ENCODE data around the gene RPS6KA1.
A peak's percentile ranks its signal among the peaks of the same experiment; 100 is the strongest.
"Not testable (repeated sequence)": the region's sequence is repeated elsewhere in the genome, so short reads cannot be mapped to it uniquely, and the experiment has no call there.

The RPS6KA1 gene

DNA sequence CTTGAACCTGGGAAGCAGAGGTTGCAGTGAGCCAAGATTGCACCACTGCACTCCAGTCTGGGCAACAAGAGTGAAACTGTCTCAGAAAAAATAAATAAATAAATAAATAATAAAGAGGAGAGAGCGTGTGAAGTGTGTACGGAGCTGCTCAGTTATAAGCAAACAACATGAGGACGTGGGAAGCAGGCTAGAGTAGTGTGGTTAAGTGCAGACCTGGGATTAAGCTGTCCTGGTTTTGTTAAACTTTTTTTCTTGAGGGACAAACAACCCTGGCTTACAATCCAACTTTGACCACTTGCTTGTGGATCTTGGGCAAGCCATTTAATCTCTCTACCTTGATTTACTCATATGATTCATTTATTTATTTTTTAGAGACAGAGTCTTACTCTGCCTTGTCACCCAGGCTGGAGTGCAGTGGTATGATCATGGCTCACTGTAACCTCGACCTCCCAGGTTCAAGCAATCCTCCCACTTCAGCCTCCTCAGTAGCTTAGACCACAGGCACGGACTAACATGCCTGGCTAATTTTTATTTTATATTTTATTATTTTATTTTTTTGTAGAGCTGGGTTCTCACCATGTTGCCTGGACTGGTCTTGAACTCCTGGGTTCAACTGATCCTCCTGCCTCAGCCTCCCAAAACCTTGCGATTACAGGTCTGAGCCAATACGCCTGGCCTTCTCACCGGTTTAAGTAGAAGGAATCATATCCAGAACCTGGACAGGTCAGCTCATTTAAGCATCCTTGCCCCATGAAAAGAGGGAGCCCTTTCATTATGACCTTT, 52.7 kb downstream of the RPS6KA1 start:
- Histone ChIP-seq H3K27ac (replicated peaks) (peak overlapping the region; percentile 66), H3K4me3 (replicated peaks; ENCODE audit: insufficient read depth, low read length) (no peak overlapping the region), H3K27me3 (ENCODE audit: insufficient read depth, poor library complexity, severe bottlenecking) (no peaks in the 10 kb centered on the region)
- TF ChIP-seq, protein P1, sequence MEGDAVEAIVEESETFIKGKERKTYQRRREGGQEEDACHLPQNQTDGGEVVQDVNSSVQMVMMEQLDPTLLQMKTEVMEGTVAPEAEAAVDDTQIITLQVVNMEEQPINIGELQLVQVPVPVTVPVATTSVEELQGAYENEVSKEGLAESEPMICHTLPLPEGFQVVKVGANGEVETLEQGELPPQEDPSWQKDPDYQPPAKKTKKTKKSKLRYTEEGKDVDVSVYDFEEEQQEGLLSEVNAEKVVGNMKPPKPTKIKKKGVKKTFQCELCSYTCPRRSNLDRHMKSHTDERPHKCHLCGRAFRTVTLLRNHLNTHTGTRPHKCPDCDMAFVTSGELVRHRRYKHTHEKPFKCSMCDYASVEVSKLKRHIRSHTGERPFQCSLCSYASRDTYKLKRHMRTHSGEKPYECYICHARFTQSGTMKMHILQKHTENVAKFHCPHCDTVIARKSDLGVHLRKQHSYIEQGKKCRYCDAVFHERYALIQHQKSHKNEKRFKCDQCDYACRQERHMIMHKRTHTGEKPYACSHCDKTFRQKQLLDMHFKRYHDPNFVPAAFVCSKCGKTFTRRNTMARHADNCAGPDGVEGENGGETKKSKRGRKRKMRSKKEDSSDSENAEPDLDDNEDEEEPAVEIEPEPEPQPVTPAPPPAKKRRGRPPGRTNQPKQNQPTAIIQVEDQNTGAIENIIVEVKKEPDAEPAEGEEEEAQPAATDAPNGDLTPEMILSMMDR (IDR thresholded peaks at IDR 0.05; ENCODE audit: insufficient read depth, low read length): no peak
- no peak for TF ChIP-seq GABPA (IDR thresholded peaks at IDR 0.05; ENCODE audit: low read depth)
- TF ChIP-seq SPI1 (IDR thresholded peaks at IDR 0.05; ENCODE audit: borderline replicate concordance, low read depth): no peak
- TF ChIP-seq, protein P2, sequence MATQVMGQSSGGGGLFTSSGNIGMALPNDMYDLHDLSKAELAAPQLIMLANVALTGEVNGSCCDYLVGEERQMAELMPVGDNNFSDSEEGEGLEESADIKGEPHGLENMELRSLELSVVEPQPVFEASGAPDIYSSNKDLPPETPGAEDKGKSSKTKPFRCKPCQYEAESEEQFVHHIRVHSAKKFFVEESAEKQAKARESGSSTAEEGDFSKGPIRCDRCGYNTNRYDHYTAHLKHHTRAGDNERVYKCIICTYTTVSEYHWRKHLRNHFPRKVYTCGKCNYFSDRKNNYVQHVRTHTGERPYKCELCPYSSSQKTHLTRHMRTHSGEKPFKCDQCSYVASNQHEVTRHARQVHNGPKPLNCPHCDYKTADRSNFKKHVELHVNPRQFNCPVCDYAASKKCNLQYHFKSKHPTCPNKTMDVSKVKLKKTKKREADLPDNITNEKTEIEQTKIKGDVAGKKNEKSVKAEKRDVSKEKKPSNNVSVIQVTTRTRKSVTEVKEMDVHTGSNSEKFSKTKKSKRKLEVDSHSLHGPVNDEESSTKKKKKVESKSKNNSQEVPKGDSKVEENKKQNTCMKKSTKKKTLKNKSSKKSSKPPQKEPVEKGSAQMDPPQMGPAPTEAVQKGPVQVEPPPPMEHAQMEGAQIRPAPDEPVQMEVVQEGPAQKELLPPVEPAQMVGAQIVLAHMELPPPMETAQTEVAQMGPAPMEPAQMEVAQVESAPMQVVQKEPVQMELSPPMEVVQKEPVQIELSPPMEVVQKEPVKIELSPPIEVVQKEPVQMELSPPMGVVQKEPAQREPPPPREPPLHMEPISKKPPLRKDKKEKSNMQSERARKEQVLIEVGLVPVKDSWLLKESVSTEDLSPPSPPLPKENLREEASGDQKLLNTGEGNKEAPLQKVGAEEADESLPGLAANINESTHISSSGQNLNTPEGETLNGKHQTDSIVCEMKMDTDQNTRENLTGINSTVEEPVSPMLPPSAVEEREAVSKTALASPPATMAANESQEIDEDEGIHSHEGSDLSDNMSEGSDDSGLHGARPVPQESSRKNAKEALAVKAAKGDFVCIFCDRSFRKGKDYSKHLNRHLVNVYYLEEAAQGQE (IDR thresholded peaks at IDR 0.05; ENCODE audit: insufficient replicate concordance, low read depth): no peak
- TF ChIP-seq POLR2AphosphoS5 (IDR thresholded peaks at IDR 0.05; ENCODE audit: low read depth): no peak
- DNase-seq (ENCODE audit: low read depth in 1 of 2, low spot score in 1 of 2): no peak

GRCh38 chr1:26582836-26583460, 53.4 kb downstream of the RPS6KA1 start:
- Histone ChIP-seq H3K27ac (replicated peaks) (peak overlapping the region; percentile 66), H3K27me3 (ENCODE audit: insufficient read depth, poor library complexity, severe bottlenecking) (no peaks in the 10 kb centered on the region), H3K4me3 (replicated peaks; ENCODE audit: insufficient read depth, low read length) (no peak overlapping the region)
- TF ChIP-seq, protein P2 (IDR thresholded peaks at IDR 0.05; ENCODE audit: insufficient replicate concordance, low read depth): no peak
- TF ChIP-seq, protein P1 (IDR thresholded peaks at IDR 0.05; ENCODE audit: insufficient read depth, low read length): no peak
- TF ChIP-seq GABPA (IDR thresholded peaks at IDR 0.05; ENCODE audit: low read depth): no peak
- TF ChIP-seq SPI1 (IDR thresholded peaks at IDR 0.05; ENCODE audit: borderline replicate concordance, low read depth): no peak
- peak in 1 of 2 experiments; percentile 88 for DNase-seq (ENCODE audit: low read depth in 1 of 2, low spot score in 1 of 2)

- peak in 1 of 2 experiments; percentile 32 for DNase-seq (ENCODE audit: low read depth in 1 of 2, low spot score in 1 of 2)
- H3K4me3 ChIP-seq (replicated peaks; ENCODE audit: insufficient read depth, low read length): no peak overlapping the region
- H3K27me3 ChIP-seq (ENCODE audit: insufficient read depth, poor library complexity, severe bottlenecking): no peaks in the 10 kb centered on the region
- H3K27ac ChIP-seq (replicated peaks): peak overlapping the region; percentile 66
- TF ChIP-seq POLR2AphosphoS5 (IDR thresholded peaks at IDR 0.05; ENCODE audit: low read depth) (no peak), GABPA (IDR thresholded peaks at IDR 0.05; ENCODE audit: low read depth) (no peak), SPI1 (IDR thresholded peaks at IDR 0.05; ENCODE audit: borderline replicate concordance, low read depth) (no peak)
- TF ChIP-seq, protein P1 (IDR thresholded peaks at IDR 0.05; ENCODE audit: insufficient read depth, low read length): no peak
- TF ChIP-seq, protein P2 (IDR thresholded peaks at IDR 0.05; ENCODE audit: insufficient replicate concordance, low read depth): no peak
These were observed 54.3 kb downstream of the RPS6KA1 start for GRCh38 chr1:26583646-26584485.

GRCh38 chr1:26584588-26584987, 55.0 kb downstream of the RPS6KA1 start:
- not testable (repeated sequence) for DNase-seq (ENCODE audit: low read depth in 1 of 2, low spot score in 1 of 2); H3K27me3 ChIP-seq (ENCODE audit: insufficient read depth, poor library complexity, severe bottlenecking); H3K4me3 ChIP-seq (replicated peaks; ENCODE audit: insufficient read depth, low read length); H3K27ac ChIP-seq (replicated peaks)

All from HL-60 (cell line).